ENCODE measurements around the gene IL17RD. TPM values are rescaled to one million over a fixed set of nuclear protein-coding genes. Genes with fewer than 3 reads are reported as not detected.
A peak's percentile ranks its signal among the peaks of the same experiment; 100 is the strongest.

Gene IL17RD
- total RNA-seq, 6 experiments from 2014 or later, result under 0.01 to 0.40 (median 0.29) TPM

GRCh38 chr3:57048052-57048671 is 117.0 kb downstream of the IL17RD start:
- no peak overlapping the region for H3K27ac ChIP-seq
- no peaks in the 10 kb centered on the region for H3K36me3 ChIP-seq
- H3K27me3 ChIP-seq, result no peaks in the 10 kb centered on the region
- intact Hi-C loops (cut with DNase I), result no loop called here
- DNase-seq (no peak), ATAC-seq (peak in 2 of 4 donors; percentile 14 to 62)
- no peaks in the 10 kb centered on the region for H3K4me1 ChIP-seq
- TF ChIP-seq POLR2A (IDR thresholded peaks at IDR 0.05) (no peak), CTCF (IDR thresholded peaks at IDR 0.05) (no peak)
- WGBS (ENCODE audit: insufficient coverage, low coverage, low lambda C conversion rate, missing lambda C conversion rate), result 46% methylated on average over 5 of the region's 8 CpGs
- no peaks in the 10 kb centered on the region for H3K9me3 ChIP-seq
- no peak overlapping the region for H3K4me3 ChIP-seq

- WGBS (ENCODE audit: insufficient coverage, low coverage, low lambda C conversion rate, missing lambda C conversion rate), result 14% methylated on average over 5 of the region's 7 CpGs
- H3K4me1 ChIP-seq, result no peaks in the 10 kb centered on the region
- no peak for ATAC-seq
- H3K27ac ChIP-seq, result no peak overlapping the region
- H3K4me3 ChIP-seq, result no peak overlapping the region
- H3K36me3 ChIP-seq, result no peaks in the 10 kb centered on the region
- no peaks in the 10 kb centered on the region for H3K27me3 ChIP-seq
- intact Hi-C loops (cut with DNase I), result no loop called here
- H3K9me3 ChIP-seq, result no peaks in the 10 kb centered on the region
- no peak for TF ChIP-seq CTCF (IDR thresholded peaks at IDR 0.05)
- TF ChIP-seq POLR2A (IDR thresholded peaks at IDR 0.05), result no peak
- DNase-seq, result no peak
Measured at GRCh38 chr3:57046101-57046765, 118.9 kb downstream of the IL17RD start.

- no peaks in the 10 kb centered on the region for H3K4me1 ChIP-seq
- H3K4me3 ChIP-seq, result no peak overlapping the region
- H3K36me3 ChIP-seq, result no peaks in the 10 kb centered on the region
- no peak for ATAC-seq
- H3K27ac ChIP-seq, result no peak overlapping the region
- no peaks in the 10 kb centered on the region for H3K9me3 ChIP-seq
- intact Hi-C loops (cut with DNase I), result no loop called here
- no peak for TF ChIP-seq POLR2A (IDR thresholded peaks at IDR 0.05)
- no peak for TF ChIP-seq CTCF (IDR thresholded peaks at IDR 0.05)
- 38% methylated on average over 1 of the region's 1 CpG for whole genome bisulfite sequencing (ENCODE audit: insufficient coverage, low coverage, low lambda C conversion rate, missing lambda C conversion rate)
- no peak for DNase-seq
- no peaks in the 10 kb centered on the region for H3K27me3 ChIP-seq
Measured at GRCh38 chr3:57043518-57043917, 121.6 kb downstream of the IL17RD start.

- H3K36me3 ChIP-seq, result no peaks in the 10 kb centered on the region
- DNase-seq, result no peak
- intact Hi-C loops (cut with DNase I), result no loop called here
- H3K27me3 ChIP-seq, result no peaks in the 10 kb centered on the region
- no peak overlapping the region for H3K4me3 ChIP-seq
- no peaks in the 10 kb centered on the region for H3K9me3 ChIP-seq
- WGBS (ENCODE audit: insufficient coverage, low coverage, low lambda C conversion rate, missing lambda C conversion rate), result 43% methylated on average over 1 of the region's 6 CpGs
- ATAC-seq, result peak in 1 of 4 donors; percentile 28
- TF ChIP-seq CTCF (IDR thresholded peaks at IDR 0.05), result no peak
- TF ChIP-seq POLR2A (IDR thresholded peaks at IDR 0.05), result no peak
- H3K27ac ChIP-seq, result no peak overlapping the region
- H3K4me1 ChIP-seq, result no peaks in the 10 kb centered on the region
Measured at GRCh38 chr3:57041674-57042073, 123.5 kb downstream of the IL17RD start.

Other genes starting within 250 kb of the IL17RD start
- gene SPATA12, start 104.7 kb downstream of the IL17RD start, total RNA-seq, result under 1 TPM in 1 of 6 experiments, not detected in 5; 0.09 TPM
- under 1 TPM in 4 of 6 experiments, not detected in 2; 0.22 to 0.95 (median 0.66) TPM for gene HESX1, start 34.6 kb upstream of the IL17RD start, total RNA-seq
- 10 to 100 TPM; 12.6 to 21.6 (median 16.6) TPM for gene APPL1, start 62.4 kb upstream of the IL17RD start, total RNA-seq
- gene ASB14, start 127.3 kb upstream of the IL17RD start, total RNA-seq, result not detected